SKM-1 treated with dmso at 0.1 percent for 144 hours (cell line): Measurements from ENCODE around the gene FDCSP.
"Not testable (repeated sequence)": the region's sequence is repeated elsewhere in the genome, so short reads cannot be mapped to it uniquely, and the experiment has no call there.

ENCODE experiments used
- DNase-seq: peaks from one replicate; lab custom pipeline; 2025; ENCODE audit not compliant: unreplicated experiment; lab: John Stamatoyannopoulos, UW

FDCSP gene

DNA sequence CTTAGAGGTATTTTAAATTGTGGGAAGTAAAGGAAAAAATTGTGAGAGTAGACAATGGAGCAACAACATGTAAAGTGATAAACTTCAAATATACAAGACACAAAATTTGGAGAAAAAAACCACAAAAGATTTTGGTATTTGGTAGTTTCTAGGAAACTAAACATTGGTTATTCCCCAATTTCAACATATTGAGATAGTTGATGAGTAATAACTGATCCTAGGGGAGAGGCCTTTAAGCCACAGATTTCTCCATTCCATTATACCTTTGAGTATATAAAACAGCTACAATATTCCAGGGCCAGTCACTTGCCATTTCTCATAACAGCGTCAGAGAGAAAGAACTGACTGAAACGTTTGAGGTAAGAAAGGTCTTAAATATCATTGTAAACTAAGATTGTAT, at the start of gene FDCSP:
TSS of gene FDCSP (plus strand) at position 301 of the 400 bp plus-strand sequence. CDS start 5,071 bp downstream, outside the sequence.
- DNase-seq: no peak

DNA sequence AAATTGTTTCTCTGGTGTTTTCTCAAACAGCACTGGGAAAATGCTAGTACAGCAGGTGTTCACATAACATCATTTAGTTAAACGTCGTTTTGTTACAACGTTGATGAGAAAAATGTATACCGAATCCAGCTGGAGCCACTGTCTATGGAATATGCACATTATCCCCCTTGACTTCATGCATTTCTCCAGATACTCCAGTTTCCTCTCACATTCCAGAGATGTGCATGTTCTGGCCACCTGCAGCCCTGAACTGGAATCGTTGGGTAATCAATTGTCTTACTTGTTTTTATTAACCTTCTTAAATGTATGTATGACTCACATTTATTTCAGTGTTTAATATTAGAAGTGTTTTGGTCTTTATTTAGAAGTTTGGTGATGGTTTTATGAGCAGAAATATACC, 48.8 kb upstream of the FDCSP start:
- DNase-seq: no peak

DNA sequence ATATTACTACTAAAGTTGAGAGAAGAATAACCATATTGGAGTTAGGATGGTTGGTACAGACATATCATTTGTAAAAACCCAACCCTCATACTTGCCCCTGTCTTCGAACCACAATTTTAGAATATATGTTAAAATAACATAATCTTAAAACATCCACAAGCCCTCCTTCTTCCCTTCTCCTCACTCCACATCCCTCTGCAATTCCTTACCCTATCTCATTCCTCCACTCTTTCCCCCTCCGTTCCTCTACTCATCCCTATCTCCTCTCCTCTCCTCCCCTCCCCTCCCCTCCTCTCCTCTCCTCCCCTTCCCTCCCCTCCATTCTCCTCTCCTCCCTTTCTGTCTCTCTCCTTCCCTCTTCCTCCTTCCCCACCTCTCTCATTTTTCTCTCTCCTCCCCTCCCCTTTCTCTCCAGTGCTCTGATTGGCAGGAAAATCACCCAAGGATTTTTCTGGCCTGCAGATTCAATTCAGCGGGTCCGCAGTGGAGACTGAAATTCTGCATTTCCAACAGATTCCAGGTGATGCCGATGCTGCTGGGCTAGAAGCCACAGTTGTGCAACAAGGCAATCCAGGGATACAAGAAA, 47.8 kb upstream of the FDCSP start:
- no peak for DNase-seq

DNA sequence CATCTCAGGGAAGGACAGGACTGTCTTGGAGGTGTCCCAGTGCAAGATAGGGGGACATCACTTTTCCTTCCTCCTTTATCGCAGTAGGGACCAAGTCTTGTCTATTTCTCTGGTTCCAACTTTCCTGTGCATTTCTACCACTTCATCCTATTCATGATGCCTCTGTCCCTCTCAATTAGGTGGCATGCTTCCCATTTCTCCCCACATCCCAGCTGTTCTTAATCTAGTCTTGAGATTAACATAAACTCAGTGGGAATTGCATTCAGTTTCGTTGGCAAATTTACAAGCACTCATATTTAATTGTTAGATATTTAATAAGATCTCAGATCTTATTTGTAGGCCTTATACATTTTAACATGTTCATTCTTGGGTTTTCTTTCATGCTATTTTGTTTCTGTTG, 46.1 kb upstream of the FDCSP start:
- DNase-seq: no peak

DNA sequence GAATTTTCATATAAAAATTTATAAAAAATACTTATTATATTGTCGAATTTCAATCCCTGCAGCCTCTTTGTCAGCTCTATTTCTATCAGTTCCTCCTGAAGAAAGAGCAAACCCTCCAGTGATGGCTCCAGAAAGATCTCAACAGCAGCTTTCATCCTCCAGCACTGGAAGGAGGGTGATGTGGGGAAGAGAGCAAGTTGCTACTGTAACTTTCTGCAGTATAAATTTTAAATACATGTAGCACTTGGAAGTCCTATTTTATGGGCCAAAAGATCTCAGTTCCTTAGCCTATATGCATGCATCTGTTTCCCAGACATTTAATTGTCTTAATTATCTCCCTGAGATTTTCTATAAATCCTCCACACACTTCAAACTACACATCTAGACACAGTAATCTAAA, 44.1 kb upstream of the FDCSP start:
- no peak for DNase-seq

DNA sequence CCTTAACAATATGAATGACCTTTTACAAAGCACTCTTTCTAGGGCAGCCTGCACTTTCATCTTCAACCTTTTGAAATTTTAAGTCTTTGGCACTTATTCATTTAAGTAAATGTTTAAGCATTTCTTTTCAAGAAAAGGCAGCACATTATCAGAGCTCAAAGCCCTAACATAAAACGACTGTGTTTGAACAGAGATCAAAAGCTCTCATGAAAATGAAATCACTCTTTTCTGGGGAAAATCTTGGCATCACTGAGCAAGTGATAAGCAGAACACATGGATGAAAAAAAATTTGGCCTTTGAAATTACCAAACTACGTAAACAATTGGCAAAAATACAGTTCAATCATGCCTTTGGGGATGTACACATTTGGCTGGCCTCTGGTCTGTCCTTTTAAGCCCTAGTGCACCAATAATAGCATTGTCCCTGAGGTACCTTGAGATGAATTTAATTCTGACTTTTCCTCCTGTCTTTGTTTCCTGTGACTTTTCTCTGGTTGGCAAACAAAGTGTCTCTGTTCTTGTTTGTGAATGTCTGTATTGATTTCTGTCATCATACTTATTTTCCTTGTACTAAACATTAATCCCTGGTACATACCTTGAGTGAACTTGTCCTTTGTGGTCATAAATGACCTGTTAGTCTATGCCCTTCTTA, 43.3 kb upstream of the FDCSP start:
- no peak for DNase-seq

DNA sequence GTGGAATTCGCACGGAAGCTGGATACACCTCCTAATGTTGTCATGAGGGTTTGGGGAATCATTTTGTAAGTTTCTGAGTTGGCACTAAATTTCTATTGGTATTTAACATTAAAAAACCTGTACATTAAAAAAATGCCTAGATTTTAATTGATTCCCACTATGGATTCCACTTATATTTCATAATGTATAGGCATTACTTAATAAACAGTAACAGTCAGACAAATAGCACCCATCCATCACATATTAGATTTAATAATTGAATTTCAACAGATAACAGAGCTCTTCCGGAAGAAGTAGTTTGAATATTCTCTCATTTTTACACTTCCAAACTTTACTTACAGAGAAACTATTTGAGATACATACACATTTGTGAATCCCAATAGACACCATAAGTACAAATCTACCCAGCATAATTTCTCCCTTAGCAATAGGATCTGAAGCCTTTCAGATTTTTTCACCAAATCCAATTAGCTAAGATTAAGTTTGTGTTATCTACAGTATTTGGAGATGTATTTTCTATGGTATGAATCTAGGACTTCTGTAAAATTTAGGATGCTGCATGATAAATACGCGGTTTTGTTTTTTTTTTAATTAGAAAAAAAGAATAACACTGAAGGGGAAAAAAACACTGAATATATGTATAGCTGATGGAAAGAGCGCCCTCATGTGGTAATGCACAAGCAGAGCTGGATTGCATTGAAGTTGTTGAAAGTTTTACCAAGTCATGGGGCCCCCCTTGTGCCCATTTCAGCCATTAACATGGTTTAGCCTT, 42.6 kb upstream of the FDCSP start:
- DNase-seq: peak; percentile 49

DNA sequence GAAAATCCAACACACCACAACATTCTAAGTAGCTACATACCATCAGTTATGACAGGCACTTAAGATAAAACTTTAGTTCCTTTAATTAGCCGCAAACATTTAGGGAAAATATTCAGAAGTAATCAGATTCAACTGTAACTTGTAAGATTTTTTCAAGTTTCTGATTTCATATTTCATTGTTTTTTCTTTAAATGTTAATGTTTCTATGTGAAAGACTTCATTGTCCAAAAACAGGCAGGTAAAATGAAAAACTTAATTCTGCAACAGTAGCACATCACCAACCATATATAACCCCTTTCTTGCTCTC, 42.0 kb upstream of the FDCSP start:
- no peak for DNase-seq

DNA sequence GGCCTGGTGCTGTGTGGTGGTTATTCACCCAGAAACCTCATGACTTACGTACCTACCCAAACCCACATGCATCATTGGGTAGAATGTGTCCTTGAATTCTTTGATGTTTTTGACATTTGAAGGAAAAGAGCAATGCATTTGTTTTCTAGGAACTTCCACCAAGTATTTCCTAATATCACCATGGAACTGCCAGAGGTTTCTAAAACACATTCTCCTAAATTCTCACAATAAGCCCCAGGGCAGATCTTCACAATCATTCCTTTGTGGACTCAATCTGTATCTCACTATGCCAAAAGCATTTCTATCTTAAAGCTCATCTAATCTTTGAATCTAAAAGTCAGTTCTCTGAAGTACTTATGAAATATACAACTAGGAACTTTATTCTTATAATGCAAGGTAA, 38.7 kb upstream of the FDCSP start:
- DNase-seq: no peak

DNA sequence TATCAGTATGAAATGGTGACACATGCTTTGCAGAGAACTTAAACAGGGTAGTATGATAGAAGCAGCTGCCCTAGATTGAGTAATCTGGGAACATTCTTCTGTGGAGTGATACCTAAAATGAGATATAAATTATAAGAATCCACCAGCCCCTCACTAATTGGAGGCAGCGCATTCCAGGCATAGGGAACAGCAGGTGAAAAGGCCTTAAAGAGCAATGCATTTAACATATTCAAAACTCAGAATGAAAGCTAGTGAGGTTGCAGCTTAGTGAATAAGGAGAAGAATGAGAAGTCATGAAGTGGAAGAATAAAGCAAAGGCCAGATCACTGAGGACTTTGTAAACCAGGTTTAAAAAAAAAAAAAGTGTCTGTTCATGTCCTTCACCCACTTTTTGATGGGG, 35.3 kb upstream of the FDCSP start:
- DNase-seq: no peak

DNA sequence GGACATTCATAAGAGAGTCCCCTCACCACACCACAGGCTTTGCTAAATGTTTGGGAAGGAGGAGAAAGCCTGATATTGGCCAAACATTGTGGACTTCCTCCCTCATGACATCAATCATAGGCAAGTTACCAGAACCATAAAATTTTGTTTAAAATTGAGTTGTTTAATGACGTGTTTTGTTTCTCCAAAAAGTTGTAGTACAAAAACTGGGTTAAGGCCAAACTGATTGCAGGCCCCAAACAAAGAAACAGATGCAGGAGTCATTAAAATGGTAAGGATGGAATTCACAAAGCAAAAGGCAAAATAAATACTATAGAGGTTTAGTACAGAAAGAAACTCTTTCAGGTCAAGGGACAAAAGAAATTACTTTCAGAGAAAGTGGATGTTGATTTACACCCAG, 34.3 kb upstream of the FDCSP start:
- no peak for DNase-seq

DNA sequence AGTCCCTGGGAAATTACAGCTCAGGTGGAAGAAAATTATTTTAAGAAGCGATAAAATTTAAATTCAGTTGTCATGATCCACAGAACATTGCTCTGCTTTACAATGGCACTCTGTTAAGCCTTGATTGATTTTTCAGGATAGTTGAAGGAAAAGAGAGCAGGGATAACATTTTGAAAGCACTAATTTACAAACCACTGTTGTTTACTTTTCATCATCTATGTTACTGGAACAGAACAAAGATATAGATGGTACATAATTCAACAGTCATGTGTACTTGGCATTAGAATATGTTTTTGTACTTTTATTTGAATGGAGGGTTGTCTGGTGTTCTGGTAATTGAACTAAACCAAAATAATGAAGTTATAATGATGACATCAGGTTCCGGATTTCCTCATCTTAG, 33.0 kb upstream of the FDCSP start:
- no peak for DNase-seq

DNA sequence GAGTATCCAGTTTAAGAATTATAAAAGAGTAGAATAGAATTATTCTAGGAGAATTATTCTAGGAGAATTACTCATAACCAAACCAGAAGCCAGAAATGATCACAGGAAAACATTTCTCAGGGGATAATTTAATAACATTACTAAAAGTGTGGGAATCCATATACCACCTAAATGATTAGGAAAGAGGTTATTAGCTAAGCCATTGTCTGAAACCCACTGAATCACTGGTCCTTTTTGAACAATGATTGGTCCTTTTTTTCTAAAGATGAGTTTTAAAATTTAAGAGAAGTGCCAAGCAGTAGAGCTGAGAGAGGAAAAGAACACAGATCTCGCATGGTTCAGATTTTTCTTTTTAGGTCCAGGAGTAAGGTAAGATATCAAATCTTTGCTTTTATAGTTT, 30.5 kb upstream of the FDCSP start, which contains the start of gene ODAM:
TSS of gene ODAM (plus strand) at position 301 of the 400 bp plus-strand sequence. CDS start 819 bp downstream, outside the sequence.
- no peak for DNase-seq

DNA sequence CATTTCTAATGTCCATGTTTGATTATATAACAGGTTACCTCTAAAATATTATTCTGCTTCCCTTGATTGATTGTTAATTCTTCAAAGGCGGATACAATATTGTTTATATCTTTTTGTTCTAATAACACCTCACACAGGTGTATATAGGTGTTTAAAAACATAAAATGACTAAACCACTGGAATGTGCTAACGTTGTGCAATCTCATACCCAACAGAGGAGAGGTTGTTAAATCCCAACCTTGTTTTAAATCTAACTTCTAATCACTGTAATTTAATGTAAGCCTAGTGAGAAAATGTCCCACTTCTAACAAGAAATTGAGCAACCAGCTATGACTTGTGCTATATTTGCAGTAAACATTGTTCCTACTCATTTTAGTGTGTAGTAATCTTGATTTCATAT, 29.1 kb upstream of the FDCSP start:
- no peak for DNase-seq

DNA sequence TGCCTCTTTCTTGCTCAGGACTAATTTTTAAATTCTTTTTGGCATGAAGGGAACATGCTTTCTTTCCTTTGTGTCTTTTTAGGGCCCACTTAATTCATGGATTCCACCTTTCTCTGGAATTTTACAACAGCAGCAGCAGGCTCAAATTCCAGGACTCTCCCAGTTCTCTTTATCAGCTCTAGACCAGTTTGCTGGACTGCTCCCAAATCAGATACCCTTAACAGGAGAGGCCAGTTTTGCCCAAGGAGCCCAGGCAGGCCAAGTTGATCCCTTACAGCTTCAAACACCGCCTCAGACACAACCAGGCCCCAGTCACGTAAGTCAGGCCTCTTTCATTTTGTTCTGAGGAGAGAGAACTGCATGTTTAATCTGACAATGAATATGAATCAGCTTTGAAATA, 28.1 kb upstream of the FDCSP start:
- DNase-seq: no peak

DNA sequence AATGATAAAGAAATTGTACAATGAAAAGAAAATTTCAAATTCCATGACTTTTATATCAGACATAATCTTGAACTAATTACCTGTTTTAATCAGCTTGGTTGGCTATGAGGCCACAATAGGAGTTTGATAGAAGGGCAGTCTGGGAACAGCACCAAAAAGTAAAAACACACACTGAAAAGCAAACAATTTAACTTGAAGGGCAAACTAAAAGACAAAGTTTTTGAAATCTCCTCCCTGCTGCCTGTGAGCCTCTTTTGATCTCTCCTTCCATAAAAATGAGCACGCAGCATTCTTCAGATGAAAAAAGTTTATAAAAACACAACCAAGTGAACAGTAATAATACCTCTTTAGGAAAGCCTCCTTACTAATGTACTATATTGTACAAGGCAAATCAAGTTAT, 22.3 kb upstream of the FDCSP start:
- no peak for DNase-seq

DNA sequence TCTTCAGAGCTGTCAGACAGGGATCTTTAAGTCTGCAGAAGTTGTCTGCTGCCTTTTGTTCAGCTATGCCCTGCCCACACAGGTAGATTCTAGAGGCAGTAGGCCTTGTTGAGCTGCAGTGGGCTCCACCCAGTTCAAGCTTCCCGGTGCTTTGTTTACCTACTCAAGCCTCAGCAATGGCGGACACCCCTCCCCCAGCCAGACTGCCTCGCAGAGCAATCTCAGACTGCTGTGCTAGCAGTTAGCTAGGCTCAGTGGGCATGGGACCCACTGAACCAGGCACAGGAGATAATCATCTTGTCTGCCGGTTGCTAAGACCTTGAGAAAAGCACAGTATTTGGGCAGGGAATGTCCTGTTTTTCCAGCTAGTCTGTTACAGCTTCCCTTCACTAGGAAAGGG, 13.2 kb upstream of the FDCSP start:
- DNase-seq: not testable (repeated sequence)

DNA sequence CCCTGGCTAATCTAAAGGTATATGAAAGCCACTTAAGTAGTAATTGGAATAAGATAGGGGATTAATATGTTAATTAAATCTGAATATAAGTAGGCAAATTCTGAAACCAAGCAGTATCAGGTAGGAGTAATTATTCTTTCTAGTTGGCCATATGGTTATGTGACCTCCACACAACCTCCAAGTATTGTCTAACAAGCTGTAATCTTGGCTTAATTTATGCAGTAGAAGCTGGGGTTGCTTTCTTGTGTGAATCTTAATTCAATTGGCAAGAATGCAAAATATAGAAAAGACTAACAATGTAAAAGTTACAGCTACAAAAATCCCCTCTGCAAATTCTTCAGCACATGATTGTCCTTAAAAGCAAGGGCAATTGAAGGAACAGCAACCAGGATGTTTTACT, 9.8 kb upstream of the FDCSP start:
- DNase-seq: not testable (repeated sequence)

DNA sequence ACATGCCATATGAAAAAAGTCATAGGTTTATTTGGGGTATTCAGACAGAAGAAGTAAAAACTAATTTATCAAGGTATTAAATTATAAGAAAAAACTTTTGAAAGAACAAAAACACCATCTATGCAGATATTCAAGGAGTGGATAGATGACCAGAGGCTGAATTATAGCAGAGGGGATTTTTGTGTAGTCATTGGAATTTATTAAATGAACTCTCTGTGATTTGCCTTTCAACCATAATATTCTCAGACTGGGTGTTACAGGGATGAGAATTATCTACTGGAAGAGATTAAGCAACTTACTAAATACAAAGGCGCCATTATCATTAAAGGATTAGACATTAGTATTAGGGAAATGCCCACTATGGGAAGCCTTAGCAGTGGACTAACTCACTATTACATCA, 9.4 kb upstream of the FDCSP start:
- DNase-seq: not testable (repeated sequence)

DNA sequence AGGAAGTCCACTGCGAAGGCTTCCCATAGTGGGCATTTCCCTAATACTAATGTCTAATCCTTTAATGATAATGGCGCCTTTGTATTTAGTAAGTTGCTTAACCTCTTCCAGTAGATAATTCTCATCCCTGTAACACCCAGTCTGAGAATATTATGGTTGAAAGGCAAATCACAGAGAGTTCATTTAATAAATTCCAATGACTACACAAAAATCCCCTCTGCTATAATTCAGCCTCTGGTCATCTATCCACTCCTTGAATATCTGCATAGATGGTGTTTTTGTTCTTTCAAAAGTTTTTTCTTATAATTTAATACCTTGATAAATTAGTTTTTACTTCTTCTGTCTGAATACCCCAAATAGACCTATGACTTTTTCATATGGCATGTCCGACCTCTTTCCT, 4.5 kb upstream of the FDCSP start:
- not testable (repeated sequence) for DNase-seq

DNA sequence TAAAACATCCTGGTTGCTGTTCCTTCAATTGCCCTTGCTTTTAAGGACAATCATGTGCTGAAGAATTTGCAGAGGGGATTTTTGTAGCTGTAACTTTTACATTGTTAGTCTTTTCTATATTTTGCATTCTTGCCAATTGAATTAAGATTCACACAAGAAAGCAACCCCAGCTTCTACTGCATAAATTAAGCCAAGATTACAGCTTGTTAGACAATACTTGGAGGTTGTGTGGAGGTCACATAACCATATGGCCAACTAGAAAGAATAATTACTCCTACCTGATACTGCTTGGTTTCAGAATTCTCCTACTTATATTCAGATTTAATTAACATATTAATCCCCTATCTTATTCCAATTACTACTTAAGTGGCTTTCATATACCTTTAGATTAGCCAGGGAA, 4.1 kb upstream of the FDCSP start:
- not testable (repeated sequence) for DNase-seq

DNA sequence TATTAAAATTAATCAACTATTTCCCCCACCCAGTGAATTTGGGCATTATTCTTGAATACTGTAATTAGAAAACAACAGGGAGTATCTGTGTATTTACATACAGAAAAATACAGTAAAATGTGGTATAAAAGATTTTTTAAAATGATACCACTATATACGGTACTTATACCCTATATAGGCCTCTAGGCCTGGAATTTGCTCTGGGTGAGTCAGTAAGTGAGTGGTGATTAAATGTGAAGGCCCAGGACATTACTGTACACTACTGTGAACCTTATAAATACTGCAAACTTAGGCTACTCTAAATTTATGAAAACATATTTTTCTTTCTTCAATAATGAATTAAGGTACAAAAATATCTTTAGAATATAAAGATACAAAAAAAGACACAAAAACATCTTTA, 10.2 kb downstream of the FDCSP start:
- no peak for DNase-seq
